ENCODE results near the gene CASP10.
"Not testable (repeated sequence)": the region's sequence is repeated elsewhere in the genome, so short reads cannot be mapped to it uniquely, and the experiment has no call there.

Gene CASP10

GRCh38 chr2:201139836-201140604, 42.9 kb upstream of the CASP10 start:
- peaks cover 85 to 99% (median 87%) of the 10 kb centered on the region in 3 donors for H3K36me3 ChIP-seq
- intact Hi-C loops (cut with DNase I; ENCODE audit: low total_unique reads) = no loop called here
- no peak for TF ChIP-seq CTCF (IDR thresholded peaks at IDR 0.05)
- peaks cover 0 to 3% (median 1%) of the 10 kb centered on the region in 4 donors for H3K4me1 ChIP-seq
- H3K4me3 ChIP-seq = no peak overlapping the region
- H3K27me3 ChIP-seq = no peaks in the 10 kb centered on the region
- H3K9me3 ChIP-seq = no peaks in the 10 kb centered on the region
- DNase-seq = no peak
- no peak overlapping the region for H3K27ac ChIP-seq

- no peak overlapping the region for H3K4me3 ChIP-seq
- no peak for DNase-seq
- no peak overlapping the region for H3K27ac ChIP-seq
- H3K4me1 ChIP-seq = no peaks in the 10 kb centered on the region
- H3K27me3 ChIP-seq = no peaks in the 10 kb centered on the region
- intact Hi-C loops (cut with DNase I; ENCODE audit: low total_unique reads) = no loop called here
- H3K36me3 ChIP-seq = peaks cover 73 to 86% (median 81%) of the 10 kb centered on the region in 3 donors
- H3K9me3 ChIP-seq = no peaks in the 10 kb centered on the region
- TF ChIP-seq CTCF (IDR thresholded peaks at IDR 0.05) = no peak
Measured at GRCh38 chr2:201144101-201145051, 38.6 kb upstream of the CASP10 start.

- intact Hi-C loops (cut with DNase I; ENCODE audit: low total_unique reads) = no loop called here
- no peak for DNase-seq
- H3K4me3 ChIP-seq = no peak overlapping the region
- H3K27ac ChIP-seq = peak overlapping the region in 1 of 2 donors; percentile 10
- no peak for TF ChIP-seq CTCF (IDR thresholded peaks at IDR 0.05)
- H3K4me1 ChIP-seq = peaks cover 0 to 20% (median 12%) of the 10 kb centered on the region in 4 donors
- no peaks in the 10 kb centered on the region for H3K27me3 ChIP-seq
- peaks cover 66 to 80% (median 79%) of the 10 kb centered on the region in 3 donors for H3K36me3 ChIP-seq
- no peaks in the 10 kb centered on the region for H3K9me3 ChIP-seq
Measured at GRCh38 chr2:201148434-201148990, 34.4 kb upstream of the CASP10 start.

- no peak for TF ChIP-seq CTCF (IDR thresholded peaks at IDR 0.05)
- no peak for DNase-seq
- no peaks in the 10 kb centered on the region for H3K9me3 ChIP-seq
- peak overlapping the region in 1 of 2 donors; percentile 5 for H3K27ac ChIP-seq
- H3K36me3 ChIP-seq = peaks cover 62 to 80% (median 78%) of the 10 kb centered on the region in 3 donors
- H3K4me3 ChIP-seq = no peak overlapping the region
- intact Hi-C loops (cut with DNase I; ENCODE audit: low total_unique reads) = no loop called here
- H3K4me1 ChIP-seq = peaks cover 0 to 20% (median 12%) of the 10 kb centered on the region in 4 donors
- no peaks in the 10 kb centered on the region for H3K27me3 ChIP-seq
Measured at GRCh38 chr2:201149064-201149820, 33.7 kb upstream of the CASP10 start.

GRCh38 chr2:201149821-201150165, 33.1 kb upstream of the CASP10 start:
- H3K4me3 ChIP-seq; intact Hi-C loops (cut with DNase I; ENCODE audit: low total_unique reads); DNase-seq; H3K27me3 ChIP-seq; H3K9me3 ChIP-seq: not testable (repeated sequence)
- Histone ChIP-seq H3K36me3 (peaks cover 64 to 80% (median 78%) of the 10 kb centered on the region in 3 donors), H3K4me1 (peaks cover 0 to 20% (median 12%) of the 10 kb centered on the region in 4 donors), H3K27ac (peak overlapping the region in 1 of 2 donors; percentile 5)
